Duodenal mucosa (tissue), 2 donors: ENCODE results near the gene GLRX3.

Experiments used
- H3K27ac ChIP-seq: one replicate; pipeline ENCODE4 v1.7.0; 2013; ENCODE audit warnings: low read depth, low read length
- H3K27me3 ChIP-seq, 2 donors: one replicate each; pipeline ENCODE4 v1.7.0; 2013; ENCODE audit warnings: low read length in 2 of 2, control low read depth in 1 of 2; ENCODE audit not compliant: insufficient read depth in 2 of 2, control insufficient read depth in 1 of 2
- H3K36me3 ChIP-seq, 2 donors: one replicate each; pipeline ENCODE4 v1.7.0; 2013; ENCODE audit warnings: low read length in 2 of 2, control low read depth in 1 of 2; ENCODE audit not compliant: insufficient read depth in 2 of 2, control insufficient read depth in 1 of 2
- H3K4me1 ChIP-seq, 2 donors: one replicate each; pipeline ENCODE4 v1.7.0; 2013; ENCODE audit warnings: low read length in 2 of 2, control low read depth in 1 of 2; ENCODE audit not compliant: insufficient read depth in 2 of 2, control insufficient read depth in 1 of 2
- H3K4me3 ChIP-seq, 2 donors: one replicate each; pipeline ENCODE4 v1.7.0; 2013; ENCODE audit warnings: low read length in 2 of 2, low read depth in 1 of 2
- H3K9ac ChIP-seq, 2 donors: one replicate each; pipeline ENCODE4 v1.7.0; 2013; ENCODE audit warnings: low read length in 2 of 2, low read depth in 1 of 2
- H3K9me3 ChIP-seq, 2 donors: one replicate each; pipeline ENCODE4 v1.7.0; 2013; ENCODE audit warnings: low read length in 2 of 2, control low read depth in 1 of 2; ENCODE audit not compliant: control insufficient read depth in 1 of 2

Gene GLRX3

GRCh38 chr10:130218936-130219335 lies 82.7 kb downstream of the GLRX3 start:
- no peaks in the 10 kb centered on the region for H3K36me3 ChIP-seq
- no peak overlapping the region for H3K9ac ChIP-seq
- H3K4me1 ChIP-seq = no peaks in the 10 kb centered on the region
- H3K27me3 ChIP-seq = no peaks in the 10 kb centered on the region
- no peaks in the 10 kb centered on the region for H3K9me3 ChIP-seq
- no peak overlapping the region for H3K4me3 ChIP-seq
- no peak overlapping the region for H3K27ac ChIP-seq

- Histone ChIP-seq H3K9ac (no peak overlapping the region), H3K36me3 (no peaks in the 10 kb centered on the region), H3K27ac (no peak overlapping the region), H3K4me3 (no peak overlapping the region), H3K27me3 (no peaks in the 10 kb centered on the region), H3K4me1 (no peaks in the 10 kb centered on the region), H3K9me3 (no peaks in the 10 kb centered on the region)
Observed at GRCh38 chr10:130220251-130221185, 84.3 kb downstream of the GLRX3 start.

GRCh38 chr10:130221456-130222375 lies 85.5 kb downstream of the GLRX3 start:
- Histone ChIP-seq H3K27ac (no peak overlapping the region), H3K27me3 (no peaks in the 10 kb centered on the region), H3K4me3 (no peak overlapping the region), H3K36me3 (no peaks in the 10 kb centered on the region), H3K4me1 (no peaks in the 10 kb centered on the region), H3K9me3 (no peaks in the 10 kb centered on the region), H3K9ac (no peak overlapping the region)

GRCh38 chr10:130222381-130222780 lies 86.2 kb downstream of the GLRX3 start:
- Histone ChIP-seq H3K4me3 (no peak overlapping the region), H3K36me3 (no peaks in the 10 kb centered on the region), H3K9ac (no peak overlapping the region), H3K4me1 (no peaks in the 10 kb centered on the region), H3K9me3 (peaks cover 0 to 2% of the 10 kb centered on the region in 2 donors), H3K27ac (no peak overlapping the region), H3K27me3 (no peaks in the 10 kb centered on the region)

GRCh38 chr10:130224228-130224627 lies 88.0 kb downstream of the GLRX3 start:
- no peak overlapping the region for H3K4me3 ChIP-seq
- H3K36me3 ChIP-seq = no peaks in the 10 kb centered on the region
- H3K4me1 ChIP-seq = no peaks in the 10 kb centered on the region
- H3K27ac ChIP-seq = no peak overlapping the region
- peaks cover 3 to 8% of the 10 kb centered on the region in 2 donors for H3K9me3 ChIP-seq
- H3K27me3 ChIP-seq = no peaks in the 10 kb centered on the region
- no peak overlapping the region for H3K9ac ChIP-seq

- no peaks in the 10 kb centered on the region for H3K27me3 ChIP-seq
- H3K36me3 ChIP-seq = no peaks in the 10 kb centered on the region
- H3K4me3 ChIP-seq = no peak overlapping the region
- no peak overlapping the region for H3K27ac ChIP-seq
- no peaks in the 10 kb centered on the region for H3K4me1 ChIP-seq
- H3K9ac ChIP-seq = no peak overlapping the region
- peaks cover 3 to 8% of the 10 kb centered on the region in 2 donors for H3K9me3 ChIP-seq
Observed at GRCh38 chr10:130226012-130226411, 89.8 kb downstream of the GLRX3 start.

- peaks cover 3 to 8% of the 10 kb centered on the region in 2 donors for H3K9me3 ChIP-seq
- H3K4me1 ChIP-seq = no peaks in the 10 kb centered on the region
- H3K27me3 ChIP-seq = no peaks in the 10 kb centered on the region
- H3K27ac ChIP-seq = no peak overlapping the region
- H3K9ac ChIP-seq = no peak overlapping the region
- no peak overlapping the region for H3K4me3 ChIP-seq
- H3K36me3 ChIP-seq = no peaks in the 10 kb centered on the region
Observed at GRCh38 chr10:130227883-130228282, 91.7 kb downstream of the GLRX3 start.
